Activated CD4-positive, CD25-positive, alpha-beta regulatory T cell treated with anti-CD3 and anti-CD28 coated beads, Interleukin-2, amount 50 U/mL, for 24 hours (primary cell): Measurements from ENCODE around the gene NAV2.

Source experiments
- ATAC-seq, 2 donors: fragments of 150-1000 bp; cut with Tn5 transposase; one replicate each; pipeline ENCODE4 v1.10.0; 2021; ENCODE audit warnings: mild to moderate bottlenecking in 1 of 2, moderate library complexity in 1 of 2

The NAV2 gene

DNA sequence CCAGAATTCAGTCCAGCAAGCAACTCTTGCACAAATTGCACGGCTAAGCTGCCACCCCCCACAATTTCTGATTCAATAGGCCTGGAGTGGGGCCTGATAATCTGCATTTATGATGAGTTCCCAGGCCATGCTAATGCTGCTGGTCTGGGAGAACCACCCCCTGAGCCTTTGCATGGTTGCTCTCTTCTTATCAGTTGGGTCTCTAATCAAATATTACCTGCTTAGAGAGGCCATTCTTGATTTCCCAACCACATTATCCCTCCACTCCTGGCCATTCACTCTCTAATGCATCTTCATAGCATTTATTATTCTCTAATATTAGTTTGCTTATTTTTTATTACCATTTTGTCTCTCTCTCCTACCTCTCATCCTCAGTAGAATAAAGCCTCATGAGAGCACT is 99.5 kb downstream of the NAV2 start:
- ATAC-seq = no peak

DNA sequence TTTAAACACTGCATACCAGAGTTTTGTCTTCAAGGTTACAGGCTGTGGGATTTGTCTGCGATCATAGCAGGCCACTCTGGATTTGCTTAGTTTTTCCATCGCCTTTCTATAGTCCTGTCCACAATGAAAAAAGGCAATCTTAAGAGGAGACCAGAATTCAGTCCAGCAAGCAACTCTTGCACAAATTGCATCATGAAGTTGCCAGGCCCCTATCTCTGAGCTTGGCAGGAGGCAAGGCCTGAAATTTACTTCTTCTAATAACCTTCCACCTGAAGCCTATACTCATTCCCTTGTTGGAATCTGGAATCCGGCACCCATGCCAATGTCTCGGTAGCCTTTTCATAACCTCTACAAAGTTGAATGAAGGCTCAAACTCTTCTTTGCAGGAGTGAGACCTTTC is 100.1 kb downstream of the NAV2 start:
- ATAC-seq = no peak

- no peak for ATAC-seq
Observed at GRCh38 chr11:19813158-19813879, 100.7 kb downstream of the NAV2 start.

GRCh38 chr11:19814421-19814820 is 101.8 kb downstream of the NAV2 start:
- no peak for ATAC-seq

DNA sequence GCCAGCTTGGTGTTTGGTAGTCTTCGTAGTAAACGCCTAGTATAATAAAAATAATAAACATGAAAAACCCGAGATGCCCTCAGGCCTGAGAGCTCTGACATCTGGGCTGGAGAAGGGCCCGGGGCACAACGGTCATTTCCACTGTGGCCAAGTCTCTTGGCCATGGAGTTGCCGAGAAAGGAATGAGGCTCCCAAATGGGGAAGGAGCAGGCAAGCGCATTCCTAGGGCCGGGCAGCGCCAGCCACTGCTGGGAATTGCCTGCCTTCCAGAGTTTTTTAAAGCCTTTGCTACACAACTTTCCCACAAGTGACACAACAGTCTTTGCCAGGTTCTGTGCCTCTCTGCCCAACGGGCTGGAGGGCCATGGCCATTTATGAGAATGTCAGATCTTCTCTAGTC is 103.4 kb downstream of the NAV2 start:
- no peak for ATAC-seq

DNA sequence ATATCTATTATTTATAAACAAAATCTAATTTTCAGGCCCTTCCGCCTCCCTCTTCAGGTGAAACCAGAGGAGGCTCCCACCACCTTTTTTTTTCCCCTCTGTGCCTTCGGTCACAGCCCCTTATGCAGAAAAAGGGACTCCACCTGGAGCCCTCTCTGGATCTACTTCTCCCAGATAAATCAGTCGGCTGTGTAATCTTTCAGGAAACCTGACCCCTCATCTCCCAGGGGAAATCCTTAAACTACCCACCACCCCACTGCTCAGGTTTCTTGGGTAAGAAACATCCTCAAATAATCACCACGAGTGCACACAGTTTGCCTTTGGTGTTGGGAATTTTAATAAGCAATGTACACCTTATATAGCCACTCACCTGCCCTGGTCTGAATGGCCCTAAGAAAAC is 104.2 kb downstream of the NAV2 start:
- no peak for ATAC-seq

DNA sequence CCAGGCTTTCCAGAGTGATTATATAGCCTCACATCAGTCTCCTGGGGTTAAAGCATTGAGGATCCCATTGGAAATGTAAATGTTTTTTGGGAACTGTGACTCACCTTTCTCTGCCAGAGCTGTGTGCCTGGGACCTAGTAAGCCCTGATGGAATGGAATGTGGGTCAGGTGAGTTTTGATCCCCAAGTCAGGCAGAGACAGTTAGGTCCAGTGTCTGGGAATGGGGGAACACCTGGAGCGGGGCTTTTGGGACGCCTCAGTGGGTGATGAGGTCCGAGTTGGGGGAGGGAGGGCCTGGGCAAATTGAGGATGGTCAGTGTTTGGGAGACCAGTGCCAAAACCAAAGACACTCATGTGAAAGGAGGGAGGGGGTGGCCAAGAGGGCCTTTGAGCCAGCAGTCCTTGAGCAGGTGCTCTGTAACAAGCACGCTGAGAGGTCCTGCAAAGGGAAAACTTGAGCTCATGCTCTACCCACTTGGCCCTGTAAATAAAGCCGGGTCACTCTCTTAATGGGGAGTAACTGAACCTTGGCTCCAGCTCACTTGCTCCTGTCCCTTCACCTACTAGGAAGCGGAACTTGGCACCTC is 104.7 kb downstream of the NAV2 start:
- no peak for ATAC-seq

GRCh38 chr11:19817870-19818269 is 105.2 kb downstream of the NAV2 start:
- ATAC-seq = no peak

- no peak for ATAC-seq
Observed at GRCh38 chr11:19818619-19819018, 106.0 kb downstream of the NAV2 start.

DNA sequence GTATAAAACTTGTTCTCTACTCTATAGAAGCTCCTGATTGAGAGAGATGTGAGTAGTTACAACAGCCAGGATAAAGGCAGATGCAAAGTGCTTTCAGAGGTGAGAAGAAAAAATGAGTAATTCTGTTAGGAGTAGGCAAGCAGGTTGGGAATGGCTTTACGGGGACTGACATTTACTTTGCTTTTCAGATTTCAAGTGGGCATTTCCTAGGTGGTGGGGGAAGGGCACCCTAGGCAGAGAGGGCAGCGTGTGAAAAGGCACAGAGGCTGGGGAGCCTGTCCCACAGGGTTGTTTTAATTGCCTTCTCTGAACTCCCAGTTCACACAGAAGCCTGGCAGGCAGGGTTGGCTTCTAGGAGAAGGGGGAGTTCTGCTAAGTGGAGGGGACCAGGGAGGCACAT is 106.5 kb downstream of the NAV2 start:
- ATAC-seq = no peak

GRCh38 chr11:19820100-19820499 is 107.5 kb downstream of the NAV2 start:
- ATAC-seq = no peak

DNA sequence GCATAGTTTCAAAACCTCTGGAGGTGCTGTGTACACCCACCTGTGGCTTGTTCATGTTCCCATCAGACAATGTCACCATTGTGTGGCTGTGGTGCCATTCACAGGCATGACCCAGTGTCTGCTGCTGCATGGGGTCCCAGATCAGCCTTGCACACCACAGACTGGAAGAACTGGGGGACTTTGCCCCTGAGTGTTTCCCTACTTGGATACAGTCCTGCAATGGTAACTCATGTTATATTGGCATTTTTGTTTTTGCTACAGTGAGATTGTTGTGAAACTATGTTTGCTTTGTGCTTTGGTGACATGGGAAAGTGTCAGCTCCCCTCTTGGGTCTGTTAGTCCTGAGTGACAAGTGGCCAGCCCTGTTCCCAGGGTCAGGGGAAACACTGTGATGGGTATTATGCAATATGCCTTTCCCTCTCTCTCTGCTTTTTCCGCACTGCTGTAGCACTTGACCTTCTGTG is 108.8 kb downstream of the NAV2 start:
- ATAC-seq = no peak

GRCh38 chr11:19821993-19822392 is 109.4 kb downstream of the NAV2 start:
- ATAC-seq = no peak

DNA sequence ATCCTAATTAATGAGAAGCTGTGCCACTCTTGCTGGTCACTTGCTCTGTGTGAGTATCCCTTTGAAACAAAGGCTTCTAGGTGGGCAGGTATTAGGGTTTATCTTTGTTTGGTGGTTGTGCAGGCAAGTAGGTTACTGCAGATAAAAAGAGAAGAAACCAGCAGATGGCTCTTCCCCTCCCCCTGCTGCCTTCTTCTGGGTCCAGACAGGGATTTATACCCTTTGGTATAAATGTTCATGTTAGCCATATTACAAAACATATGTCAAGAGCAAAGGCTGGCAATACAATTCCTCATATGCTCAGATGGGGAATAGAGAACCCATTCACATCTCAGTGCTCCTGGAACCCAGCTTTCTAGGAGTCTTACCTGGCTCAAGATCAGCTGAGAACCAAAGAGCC is 109.9 kb downstream of the NAV2 start:
- no peak for ATAC-seq

- no peak for ATAC-seq
Observed at GRCh38 chr11:19826606-19827005, 114.0 kb downstream of the NAV2 start.

DNA sequence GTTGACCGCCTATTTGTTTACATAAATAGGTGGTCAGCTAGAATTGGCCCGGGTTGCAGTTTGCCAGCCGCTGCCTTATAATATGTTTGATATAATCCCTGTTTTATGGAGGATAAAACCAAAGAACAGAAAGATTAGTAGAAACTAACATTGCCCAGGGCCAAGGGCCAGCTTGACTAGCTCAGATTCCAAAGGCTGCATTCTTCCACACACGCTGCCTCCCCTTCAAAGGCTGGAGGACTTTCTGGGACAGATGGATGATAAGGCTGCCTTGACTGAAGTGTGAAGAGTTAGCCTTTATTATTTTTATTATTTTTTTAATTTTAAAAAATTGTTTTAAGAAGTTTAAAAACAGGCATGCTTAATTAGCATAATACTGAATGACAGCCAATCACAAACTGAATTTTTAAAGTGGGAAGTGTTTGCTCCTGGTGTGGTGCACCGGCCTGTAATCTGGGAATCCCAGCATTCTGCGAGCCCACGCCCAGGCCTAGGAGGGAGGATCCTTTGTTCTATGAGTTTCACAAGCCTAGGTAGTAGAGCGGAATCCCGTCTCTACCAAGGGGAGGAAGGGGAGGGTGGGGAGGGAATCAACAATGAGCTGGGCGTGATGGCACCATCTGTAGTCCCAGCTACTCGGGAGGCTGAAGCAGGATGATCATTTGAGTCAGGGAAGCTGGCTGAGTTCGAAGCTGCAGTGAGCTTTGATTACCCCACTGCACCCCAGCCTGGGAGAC is 114.9 kb downstream of the NAV2 start:
- no peak for ATAC-seq

DNA sequence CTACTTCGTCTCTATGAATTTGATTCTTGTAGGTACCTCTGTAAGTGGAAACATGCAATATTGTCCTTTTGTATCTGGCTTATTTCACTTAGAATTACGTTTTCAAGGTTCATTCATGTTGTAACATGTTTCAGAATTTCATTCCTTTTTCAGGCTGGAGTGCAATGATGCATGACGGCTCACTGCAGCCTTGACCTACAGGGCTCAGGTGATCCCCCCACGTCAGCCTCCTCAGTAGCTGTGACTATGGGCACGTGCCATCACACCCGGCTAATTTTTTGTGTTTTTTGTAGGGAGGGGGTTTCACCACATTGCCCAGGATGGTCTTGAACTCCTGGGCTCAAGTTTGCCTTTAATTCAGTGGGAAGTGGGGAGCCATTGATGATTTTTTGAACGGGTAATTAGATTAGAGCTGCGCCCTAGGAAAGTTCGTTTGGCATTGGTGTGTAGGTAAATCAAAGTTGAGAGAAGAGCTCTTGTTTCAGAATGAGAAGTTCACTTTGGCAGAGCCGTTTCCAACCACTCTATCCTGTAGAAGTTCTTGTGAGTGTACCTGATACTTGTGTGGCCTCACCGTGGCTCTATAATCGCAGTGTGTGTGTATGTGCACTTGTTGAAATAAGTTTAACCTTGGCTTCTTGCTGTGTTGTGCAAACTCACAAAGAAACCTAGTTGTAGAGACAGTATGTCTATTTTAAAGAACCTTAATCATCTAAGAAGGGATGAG is 115.9 kb downstream of the NAV2 start:
- ATAC-seq = no peak

DNA sequence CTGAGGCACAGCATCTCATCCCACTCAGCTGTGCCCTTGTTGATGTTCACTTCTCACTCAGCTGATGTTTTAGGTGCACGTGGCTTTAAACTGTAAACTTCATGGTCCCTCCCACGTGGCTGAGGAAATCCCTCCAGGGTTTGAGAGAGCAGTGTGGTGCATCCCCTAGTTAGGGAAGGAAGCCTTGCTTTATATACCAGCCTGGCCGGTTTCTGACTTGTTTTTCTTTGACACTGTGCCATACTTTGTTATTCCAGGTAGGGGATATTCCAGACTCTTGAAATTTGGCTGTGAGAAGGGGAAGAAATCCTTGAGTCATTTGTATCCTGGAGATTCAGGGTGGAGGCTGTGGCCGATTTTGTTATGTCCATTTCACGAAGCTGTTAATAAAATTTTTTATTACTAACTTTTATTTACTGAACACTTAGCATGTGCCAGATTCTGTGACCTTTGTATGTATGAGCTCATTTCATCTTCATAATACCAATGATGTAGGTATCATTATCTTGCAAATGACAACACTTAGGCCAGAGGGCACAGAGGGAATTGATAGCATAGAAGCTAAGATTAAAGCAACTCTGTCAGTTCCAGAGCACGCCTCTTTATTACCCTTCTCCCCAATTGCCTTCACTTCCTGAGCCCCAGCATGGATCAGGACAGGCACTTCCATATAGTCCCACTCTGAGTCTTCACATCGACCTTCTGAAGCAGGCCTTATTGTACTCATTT is 116.6 kb downstream of the NAV2 start:
- no peak for ATAC-seq

- no peak for ATAC-seq
Observed at GRCh38 chr11:19832086-19832750, 119.6 kb downstream of the NAV2 start.

GRCh38 chr11:19832901-19833300 is 120.3 kb downstream of the NAV2 start:
- ATAC-seq = no peak

GRCh38 chr11:19834771-19835170 is 122.1 kb downstream of the NAV2 start:
- no peak for ATAC-seq

DNA sequence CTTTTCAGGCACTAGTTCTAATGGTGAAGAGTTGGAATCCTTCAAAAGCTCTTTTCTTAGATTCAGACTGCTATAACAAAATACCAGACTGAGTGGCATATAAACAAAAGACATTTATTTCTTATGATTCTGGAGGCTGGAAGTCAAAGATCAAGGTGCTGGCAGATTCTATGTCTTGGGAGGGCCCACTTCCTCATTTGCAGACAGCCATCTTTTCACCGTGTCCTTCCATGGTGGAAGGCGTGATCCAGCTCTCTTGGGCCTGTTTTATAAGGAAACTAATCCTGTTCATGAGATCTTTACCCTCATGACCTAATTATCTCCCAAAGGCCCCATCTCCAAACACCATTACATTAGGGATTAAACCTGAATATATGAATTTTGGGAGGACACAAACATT is 124.0 kb downstream of the NAV2 start:
- no peak for ATAC-seq
